ENCODE data around the gene MIER2. TPM values are rescaled to one million over a fixed set of nuclear protein-coding genes. Genes with fewer than 3 reads are reported as not detected.

MIER2 gene
- total RNA-seq, 1 experiment from 2014 or later, result 40.1 TPM

DNA sequence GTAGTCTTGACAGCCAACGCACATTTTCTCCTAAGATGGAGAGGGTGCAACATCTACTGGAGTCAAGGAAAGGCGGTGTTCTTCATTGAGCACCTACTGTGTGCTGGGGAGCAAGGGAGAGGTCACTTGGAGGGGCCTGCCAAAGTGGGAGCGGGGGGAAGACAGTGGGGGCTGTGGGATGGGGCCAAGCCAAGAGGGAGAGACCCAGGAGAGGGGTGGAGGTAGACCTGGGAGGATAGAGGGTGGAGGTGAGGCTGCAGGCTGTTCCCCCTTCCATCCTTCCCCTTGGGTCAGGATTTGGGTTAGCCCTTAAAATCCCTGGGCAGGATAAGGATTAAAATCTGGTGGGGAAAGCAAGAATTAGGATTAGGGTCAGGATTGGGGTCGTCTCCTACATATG is 51.6 kb downstream of the MIER2 start:
- POLR2A ChIA-PET, result no interaction called here
- CTCF ChIA-PET, result no interaction called here
- no peak for DNase-seq
- TF ChIP-seq, protein P1, sequence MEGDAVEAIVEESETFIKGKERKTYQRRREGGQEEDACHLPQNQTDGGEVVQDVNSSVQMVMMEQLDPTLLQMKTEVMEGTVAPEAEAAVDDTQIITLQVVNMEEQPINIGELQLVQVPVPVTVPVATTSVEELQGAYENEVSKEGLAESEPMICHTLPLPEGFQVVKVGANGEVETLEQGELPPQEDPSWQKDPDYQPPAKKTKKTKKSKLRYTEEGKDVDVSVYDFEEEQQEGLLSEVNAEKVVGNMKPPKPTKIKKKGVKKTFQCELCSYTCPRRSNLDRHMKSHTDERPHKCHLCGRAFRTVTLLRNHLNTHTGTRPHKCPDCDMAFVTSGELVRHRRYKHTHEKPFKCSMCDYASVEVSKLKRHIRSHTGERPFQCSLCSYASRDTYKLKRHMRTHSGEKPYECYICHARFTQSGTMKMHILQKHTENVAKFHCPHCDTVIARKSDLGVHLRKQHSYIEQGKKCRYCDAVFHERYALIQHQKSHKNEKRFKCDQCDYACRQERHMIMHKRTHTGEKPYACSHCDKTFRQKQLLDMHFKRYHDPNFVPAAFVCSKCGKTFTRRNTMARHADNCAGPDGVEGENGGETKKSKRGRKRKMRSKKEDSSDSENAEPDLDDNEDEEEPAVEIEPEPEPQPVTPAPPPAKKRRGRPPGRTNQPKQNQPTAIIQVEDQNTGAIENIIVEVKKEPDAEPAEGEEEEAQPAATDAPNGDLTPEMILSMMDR (IDR thresholded peaks at IDR 0.05; ENCODE audit: insufficient read depth in 1 of 2, low read depth in 1 of 2, low read length in 1 of 2, severe bottlenecking in 1 of 2, unreplicated experiment in 1 of 2), result no peak
- intact Hi-C loops (cut with micrococcal nuclease; ENCODE audit: unreplicated experiment), result no loop called here
- Histone ChIP-seq H3K27me3 (replicated peaks; ENCODE audit: control insufficient read depth, insufficient read depth, low read length) (no peaks in the 10 kb centered on the region), H3K36me3 (ENCODE audit: control insufficient read depth, insufficient read depth, low read length) (no peaks in the 10 kb centered on the region), H3K4me3 (ENCODE audit: low read depth, low read length) (no peak overlapping the region), H3K4me1 (peaks cover 34% of the 10 kb centered on the region), H3K9me3 (no peaks in the 10 kb centered on the region)
- Mint-ChIP-seq H3K4me1 (ENCODE audit: low read depth, unreplicated experiment) (no peaks in the 10 kb centered on the region), H3K4me3 (ENCODE audit: unreplicated experiment) (peak overlapping the region; percentile 49), H3K27me3 (ENCODE audit: insufficient read depth, unreplicated experiment) (no peaks in the 10 kb centered on the region), H3K27ac (ENCODE audit: unreplicated experiment) (no peak overlapping the region), H3K36me3 (ENCODE audit: insufficient read depth, unreplicated experiment) (peaks cover 13% of the 10 kb centered on the region), H3K9me3 (ENCODE audit: unreplicated experiment) (no peaks in the 10 kb centered on the region)
- no TSS peak for BruUV-seq (replicated peaks)

DNA sequence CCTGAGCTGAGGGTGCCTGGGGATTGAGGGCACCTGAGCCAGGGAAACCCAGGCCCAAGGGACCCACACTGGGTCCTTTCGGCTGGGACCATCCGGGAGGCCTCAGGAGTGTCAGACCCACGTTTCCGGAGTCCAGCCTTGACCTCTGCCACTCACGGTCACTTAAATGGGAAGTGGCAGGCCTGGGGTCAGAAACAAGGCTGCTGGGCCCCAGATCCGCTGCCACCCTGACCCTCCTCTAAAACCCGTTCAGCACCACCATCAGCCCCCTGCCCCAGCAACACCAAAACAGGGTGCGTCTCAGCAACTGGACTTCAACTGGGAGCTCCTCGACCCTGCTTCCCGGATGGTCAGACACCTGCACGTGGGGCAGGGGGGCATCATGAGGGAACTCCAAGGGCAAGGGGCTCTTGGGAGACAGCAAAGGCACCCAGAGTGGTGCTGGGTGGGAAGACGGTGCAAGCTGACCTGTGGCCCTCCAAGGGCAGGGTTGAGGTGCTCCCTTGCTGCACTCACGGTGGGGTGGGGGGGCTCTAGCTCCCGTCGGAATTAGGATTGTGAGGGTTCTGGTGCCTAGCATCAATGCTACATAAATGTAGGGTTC is 52.2 kb downstream of the MIER2 start:
- no peaks in the 10 kb centered on the region for H3K9me3 Mint-ChIP-seq (ENCODE audit: unreplicated experiment)
- Histone ChIP-seq H3K9me3 (no peaks in the 10 kb centered on the region), H3K4me3 (ENCODE audit: low read depth, low read length) (no peak overlapping the region), H3K27me3 (replicated peaks; ENCODE audit: control insufficient read depth, insufficient read depth, low read length) (no peaks in the 10 kb centered on the region), H3K4me1 (peaks cover 34% of the 10 kb centered on the region), H3K36me3 (ENCODE audit: control insufficient read depth, insufficient read depth, low read length) (no peaks in the 10 kb centered on the region)
- peak overlapping the region; percentile 49 for H3K4me3 Mint-ChIP-seq (ENCODE audit: unreplicated experiment)
- H3K36me3 Mint-ChIP-seq (ENCODE audit: insufficient read depth, unreplicated experiment), result peaks cover 13% of the 10 kb centered on the region
- DNase-seq, result no peak
- H3K4me1 Mint-ChIP-seq (ENCODE audit: low read depth, unreplicated experiment), result no peaks in the 10 kb centered on the region
- H3K27ac Mint-ChIP-seq (ENCODE audit: unreplicated experiment), result no peak overlapping the region
- BruUV-seq (replicated peaks), result no TSS peak
- intact Hi-C loops (cut with micrococcal nuclease; ENCODE audit: unreplicated experiment), result no loop called here
- ChIA-PET POLR2A (no interaction called here), CTCF (no interaction called here)
- TF ChIP-seq, protein P1 (IDR thresholded peaks at IDR 0.05; ENCODE audit: insufficient read depth in 1 of 2, low read depth in 1 of 2, low read length in 1 of 2, severe bottlenecking in 1 of 2, unreplicated experiment in 1 of 2), result no peak
- no peaks in the 10 kb centered on the region for H3K27me3 Mint-ChIP-seq (ENCODE audit: insufficient read depth, unreplicated experiment)

DNA sequence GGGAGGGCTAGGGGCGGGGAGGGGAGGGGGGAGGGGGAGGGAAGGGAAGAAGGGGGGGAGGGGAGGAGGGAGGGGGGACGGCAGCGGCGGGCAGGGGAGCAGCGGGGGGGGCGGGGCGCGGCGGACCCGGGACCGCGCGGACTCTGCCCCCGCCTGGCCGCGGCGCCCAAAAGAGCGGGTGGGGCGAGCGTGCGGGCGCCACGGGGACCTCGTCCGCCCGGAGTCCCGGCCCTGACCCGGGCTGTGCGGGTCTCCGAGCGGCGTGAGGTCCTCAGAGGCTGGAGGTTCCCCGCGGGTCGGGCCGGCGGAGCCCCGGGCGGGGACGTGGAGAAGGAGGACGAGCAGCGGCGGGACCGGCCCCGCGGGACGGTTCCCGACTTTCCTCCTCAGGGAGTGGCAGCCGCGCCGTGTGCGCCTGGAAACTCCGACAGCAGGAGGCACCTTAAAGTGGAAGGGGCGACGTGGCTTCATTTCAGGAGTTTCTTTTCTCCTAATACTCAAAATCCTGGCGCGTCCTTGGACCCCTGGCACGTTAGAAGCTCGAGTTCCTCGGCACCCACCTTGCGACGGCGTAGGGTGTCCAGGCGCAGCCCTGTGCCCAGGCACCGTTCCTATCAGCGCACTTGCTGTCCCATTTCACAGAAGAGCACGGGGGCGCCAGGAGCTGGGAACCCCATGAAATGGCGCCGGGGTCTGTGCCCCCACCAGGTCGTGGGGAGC is 52.9 kb downstream of the MIER2 start:
- POLR2A ChIA-PET, result no interaction called here
- Mint-ChIP-seq H3K4me3 (ENCODE audit: unreplicated experiment) (peak overlapping the region; percentile 49), H3K4me1 (ENCODE audit: low read depth, unreplicated experiment) (no peaks in the 10 kb centered on the region), H3K36me3 (ENCODE audit: insufficient read depth, unreplicated experiment) (peaks cover 13% of the 10 kb centered on the region), H3K9me3 (ENCODE audit: unreplicated experiment) (no peaks in the 10 kb centered on the region), H3K27ac (ENCODE audit: unreplicated experiment) (no peak overlapping the region), H3K27me3 (ENCODE audit: insufficient read depth, unreplicated experiment) (no peaks in the 10 kb centered on the region)
- Histone ChIP-seq H3K27me3 (replicated peaks; ENCODE audit: control insufficient read depth, insufficient read depth, low read length) (no peaks in the 10 kb centered on the region), H3K4me1 (peaks cover 34% of the 10 kb centered on the region), H3K9me3 (no peaks in the 10 kb centered on the region), H3K36me3 (ENCODE audit: control insufficient read depth, insufficient read depth, low read length) (no peaks in the 10 kb centered on the region), H3K4me3 (ENCODE audit: low read depth, low read length) (no peak overlapping the region)
- TF ChIP-seq, protein P1 (IDR thresholded peaks at IDR 0.05; ENCODE audit: insufficient read depth in 1 of 2, low read depth in 1 of 2, low read length in 1 of 2, severe bottlenecking in 1 of 2, unreplicated experiment in 1 of 2), result no peak
- no TSS peak for BruUV-seq (replicated peaks)
- CTCF ChIA-PET, result no interaction called here
- intact Hi-C loops (cut with micrococcal nuclease; ENCODE audit: unreplicated experiment), result no loop called here
- no peak for DNase-seq

Data from Caco-2 (cell line).